ENCODE results near the gene CFAP299.

DNA sequence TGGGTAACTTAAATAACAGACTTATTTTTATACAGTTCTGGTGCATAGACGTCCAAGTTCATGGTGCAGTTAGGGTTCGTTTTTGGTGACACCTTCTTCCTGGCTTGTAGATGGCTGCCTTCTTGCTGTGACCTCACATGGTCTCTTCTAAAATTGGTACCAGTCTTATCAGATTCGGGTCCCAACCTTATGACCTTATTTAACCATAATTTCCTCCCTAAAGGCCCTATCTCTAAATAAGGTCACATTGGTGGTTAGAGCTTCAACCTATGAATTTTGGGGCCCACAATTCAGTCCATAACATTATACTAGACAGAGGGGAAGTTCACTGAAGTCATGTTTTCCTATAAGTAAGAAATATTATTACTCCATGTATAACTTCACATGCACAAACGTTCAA lies 128.0 kb downstream of the CFAP299 start:
- TF ChIP-seq, protein P1, sequence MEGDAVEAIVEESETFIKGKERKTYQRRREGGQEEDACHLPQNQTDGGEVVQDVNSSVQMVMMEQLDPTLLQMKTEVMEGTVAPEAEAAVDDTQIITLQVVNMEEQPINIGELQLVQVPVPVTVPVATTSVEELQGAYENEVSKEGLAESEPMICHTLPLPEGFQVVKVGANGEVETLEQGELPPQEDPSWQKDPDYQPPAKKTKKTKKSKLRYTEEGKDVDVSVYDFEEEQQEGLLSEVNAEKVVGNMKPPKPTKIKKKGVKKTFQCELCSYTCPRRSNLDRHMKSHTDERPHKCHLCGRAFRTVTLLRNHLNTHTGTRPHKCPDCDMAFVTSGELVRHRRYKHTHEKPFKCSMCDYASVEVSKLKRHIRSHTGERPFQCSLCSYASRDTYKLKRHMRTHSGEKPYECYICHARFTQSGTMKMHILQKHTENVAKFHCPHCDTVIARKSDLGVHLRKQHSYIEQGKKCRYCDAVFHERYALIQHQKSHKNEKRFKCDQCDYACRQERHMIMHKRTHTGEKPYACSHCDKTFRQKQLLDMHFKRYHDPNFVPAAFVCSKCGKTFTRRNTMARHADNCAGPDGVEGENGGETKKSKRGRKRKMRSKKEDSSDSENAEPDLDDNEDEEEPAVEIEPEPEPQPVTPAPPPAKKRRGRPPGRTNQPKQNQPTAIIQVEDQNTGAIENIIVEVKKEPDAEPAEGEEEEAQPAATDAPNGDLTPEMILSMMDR (IDR thresholded peaks at IDR 0.05 in 2 of 3, conservative IDR thresholded peaks at IDR 0.05 in 1 of 3; ENCODE audit: borderline replicate concordance in 1 of 3, insufficient read depth in 1 of 3, low read depth in 2 of 3, low read length in 2 of 3): no peak
- TF ChIP-seq SP1 (IDR thresholded peaks at IDR 0.05; ENCODE audit: low read depth): no peak
- TF ChIP-seq, protein P2, sequence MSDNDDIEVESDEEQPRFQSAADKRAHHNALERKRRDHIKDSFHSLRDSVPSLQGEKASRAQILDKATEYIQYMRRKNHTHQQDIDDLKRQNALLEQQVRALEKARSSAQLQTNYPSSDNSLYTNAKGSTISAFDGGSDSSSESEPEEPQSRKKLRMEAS (IDR thresholded peaks at IDR 0.05): no peak
- no peak for TF ChIP-seq POLR2AphosphoS5 (IDR thresholded peaks at IDR 0.05; ENCODE audit: low read depth, low read length)
- TF ChIP-seq EZH2 (IDR thresholded peaks at IDR 0.05): no peak
- TF ChIP-seq, protein P3, sequence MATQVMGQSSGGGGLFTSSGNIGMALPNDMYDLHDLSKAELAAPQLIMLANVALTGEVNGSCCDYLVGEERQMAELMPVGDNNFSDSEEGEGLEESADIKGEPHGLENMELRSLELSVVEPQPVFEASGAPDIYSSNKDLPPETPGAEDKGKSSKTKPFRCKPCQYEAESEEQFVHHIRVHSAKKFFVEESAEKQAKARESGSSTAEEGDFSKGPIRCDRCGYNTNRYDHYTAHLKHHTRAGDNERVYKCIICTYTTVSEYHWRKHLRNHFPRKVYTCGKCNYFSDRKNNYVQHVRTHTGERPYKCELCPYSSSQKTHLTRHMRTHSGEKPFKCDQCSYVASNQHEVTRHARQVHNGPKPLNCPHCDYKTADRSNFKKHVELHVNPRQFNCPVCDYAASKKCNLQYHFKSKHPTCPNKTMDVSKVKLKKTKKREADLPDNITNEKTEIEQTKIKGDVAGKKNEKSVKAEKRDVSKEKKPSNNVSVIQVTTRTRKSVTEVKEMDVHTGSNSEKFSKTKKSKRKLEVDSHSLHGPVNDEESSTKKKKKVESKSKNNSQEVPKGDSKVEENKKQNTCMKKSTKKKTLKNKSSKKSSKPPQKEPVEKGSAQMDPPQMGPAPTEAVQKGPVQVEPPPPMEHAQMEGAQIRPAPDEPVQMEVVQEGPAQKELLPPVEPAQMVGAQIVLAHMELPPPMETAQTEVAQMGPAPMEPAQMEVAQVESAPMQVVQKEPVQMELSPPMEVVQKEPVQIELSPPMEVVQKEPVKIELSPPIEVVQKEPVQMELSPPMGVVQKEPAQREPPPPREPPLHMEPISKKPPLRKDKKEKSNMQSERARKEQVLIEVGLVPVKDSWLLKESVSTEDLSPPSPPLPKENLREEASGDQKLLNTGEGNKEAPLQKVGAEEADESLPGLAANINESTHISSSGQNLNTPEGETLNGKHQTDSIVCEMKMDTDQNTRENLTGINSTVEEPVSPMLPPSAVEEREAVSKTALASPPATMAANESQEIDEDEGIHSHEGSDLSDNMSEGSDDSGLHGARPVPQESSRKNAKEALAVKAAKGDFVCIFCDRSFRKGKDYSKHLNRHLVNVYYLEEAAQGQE (IDR thresholded peaks at IDR 0.05; ENCODE audit: low read depth): no peak
- TF ChIP-seq YY1 (IDR thresholded peaks at IDR 0.05; ENCODE audit: extremely low read depth, insufficient replicate concordance, low read depth, low read length): no peak
- TF ChIP-seq EGR1 (IDR thresholded peaks at IDR 0.05; ENCODE audit: low read depth): no peak

All from HCT116 (cell line).